ENCODE measurements around the gene SPON1. TPM values are rescaled to one million over a fixed set of nuclear protein-coding genes. Genes with fewer than 3 reads are reported as not detected.

Gene SPON1
- total and polyA plus RNA-seq, 8 donors = 9.3 to 122 (median 26.9) TPM

- peaks cover 0 to 9% (median 6%) of the 10 kb centered on the region in 4 donors for H3K4me1 ChIP-seq
- H3K27me3 ChIP-seq = no peaks in the 10 kb centered on the region
- WGBS, 5 donors = 50 to 73% (median 66%) methylated on average over 2 of the region's 2 CpGs
- no peaks in the 10 kb centered on the region for H3K9me3 ChIP-seq
- no peak for TF ChIP-seq EP300 (IDR thresholded peaks at IDR 0.05)
- TF ChIP-seq POLR2AphosphoS5 (IDR thresholded peaks at IDR 0.05) = peak in 1 of 3 donors; percentile 11
- intact Hi-C loops (cut with DNase I; ENCODE audit: low total_unique reads) = no loop called here
- peak overlapping the region in 4 of 5 donors; percentile 31 to 42 (median 34) for H3K27ac ChIP-seq
- H3K4me3 ChIP-seq = no peak overlapping the region
- peaks cover 0 to 20% (median 17%) of the 10 kb centered on the region in 4 donors for H3K36me3 ChIP-seq
- no peak for DNase-seq
Measured at GRCh38 chr11:14288189-14288935, 325.8 kb downstream of the SPON1 start.

- Histone ChIP-seq H3K36me3 (peaks cover 0 to 22% (median 19%) of the 10 kb centered on the region in 4 donors), H3K27ac (no peak overlapping the region), H3K4me3 (no peak overlapping the region), H3K27me3 (no peaks in the 10 kb centered on the region), H3K9me3 (no peaks in the 10 kb centered on the region), H3K4me1 (peaks cover 0 to 9% (median 6%) of the 10 kb centered on the region in 4 donors)
- intact Hi-C loops (cut with DNase I; ENCODE audit: low total_unique reads) = no loop called here
- WGBS, 5 donors = 89 to 93% (median 91%) methylated on average over 3 of the region's 3 CpGs
- no peak for DNase-seq
- TF ChIP-seq, protein P1, sequence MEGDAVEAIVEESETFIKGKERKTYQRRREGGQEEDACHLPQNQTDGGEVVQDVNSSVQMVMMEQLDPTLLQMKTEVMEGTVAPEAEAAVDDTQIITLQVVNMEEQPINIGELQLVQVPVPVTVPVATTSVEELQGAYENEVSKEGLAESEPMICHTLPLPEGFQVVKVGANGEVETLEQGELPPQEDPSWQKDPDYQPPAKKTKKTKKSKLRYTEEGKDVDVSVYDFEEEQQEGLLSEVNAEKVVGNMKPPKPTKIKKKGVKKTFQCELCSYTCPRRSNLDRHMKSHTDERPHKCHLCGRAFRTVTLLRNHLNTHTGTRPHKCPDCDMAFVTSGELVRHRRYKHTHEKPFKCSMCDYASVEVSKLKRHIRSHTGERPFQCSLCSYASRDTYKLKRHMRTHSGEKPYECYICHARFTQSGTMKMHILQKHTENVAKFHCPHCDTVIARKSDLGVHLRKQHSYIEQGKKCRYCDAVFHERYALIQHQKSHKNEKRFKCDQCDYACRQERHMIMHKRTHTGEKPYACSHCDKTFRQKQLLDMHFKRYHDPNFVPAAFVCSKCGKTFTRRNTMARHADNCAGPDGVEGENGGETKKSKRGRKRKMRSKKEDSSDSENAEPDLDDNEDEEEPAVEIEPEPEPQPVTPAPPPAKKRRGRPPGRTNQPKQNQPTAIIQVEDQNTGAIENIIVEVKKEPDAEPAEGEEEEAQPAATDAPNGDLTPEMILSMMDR (IDR thresholded peaks at IDR 0.05) = no peak
- no peak for TF ChIP-seq POLR2A (IDR thresholded peaks at IDR 0.05)
- no peak for TF ChIP-seq EP300 (IDR thresholded peaks at IDR 0.05)
- no peak for TF ChIP-seq POLR2AphosphoS5 (IDR thresholded peaks at IDR 0.05)
Measured at GRCh38 chr11:14290422-14290821, 327.9 kb downstream of the SPON1 start.

GRCh38 chr11:14299921-14300320, 337.4 kb downstream of the SPON1 start:
- WGBS, 5 donors = 50 to 84% (median 76%) methylated on average over 1 of the region's 1 CpG
- TF ChIP-seq EP300 (IDR thresholded peaks at IDR 0.05) = no peak
- TF ChIP-seq, protein P1 (IDR thresholded peaks at IDR 0.05) = no peak
- TF ChIP-seq POLR2AphosphoS5 (IDR thresholded peaks at IDR 0.05) = no peak
- no peak for TF ChIP-seq POLR2A (IDR thresholded peaks at IDR 0.05)
- intact Hi-C loops (cut with DNase I; ENCODE audit: low total_unique reads) = no loop called here

GRCh38 chr11:14300661-14301304, 338.3 kb downstream of the SPON1 start:
- H3K36me3 ChIP-seq = no peaks in the 10 kb centered on the region
- no peaks in the 10 kb centered on the region for H3K27me3 ChIP-seq
- H3K9me3 ChIP-seq = no peaks in the 10 kb centered on the region
- no peak overlapping the region for H3K4me3 ChIP-seq
- H3K4me1 ChIP-seq = peaks cover 6 to 27% (median 20%) of the 10 kb centered on the region in 4 donors
- TF ChIP-seq POLR2AphosphoS5 (IDR thresholded peaks at IDR 0.05) (peak in 1 of 3 donors; percentile 65), EP300 (IDR thresholded peaks at IDR 0.05) (no peak), POLR2A (IDR thresholded peaks at IDR 0.05) (no peak)
- TF ChIP-seq, protein P1 (IDR thresholded peaks at IDR 0.05) = peak in 5 of 7 experiments; percentile 63 to 78 (median 69)
- H3K27ac ChIP-seq = no peak overlapping the region
- 35 to 43% (median 38%) methylated on average over 6 of the region's 6 CpGs for WGBS, 5 donors
- DNase-seq = peak; percentile 44 to 84
- intact Hi-C loops (cut with DNase I; ENCODE audit: low total_unique reads) = no loop called here

More at GRCh38 chr11:14299921-14300320, 337.4 kb downstream of the SPON1 start:
- DNase-seq = no peak
- Histone ChIP-seq H3K4me1 (peaks cover 6 to 27% (median 20%) of the 10 kb centered on the region in 4 donors), H3K27ac (no peak overlapping the region), H3K4me3 (no peak overlapping the region), H3K36me3 (no peaks in the 10 kb centered on the region), H3K9me3 (no peaks in the 10 kb centered on the region), H3K27me3 (no peaks in the 10 kb centered on the region)
